ENCODE data around the gene GPR160.
"Not testable (repeated sequence)": the region's sequence is repeated elsewhere in the genome, so short reads cannot be mapped to it uniquely, and the experiment has no call there.

GPR160 gene

GRCh38 chr3:170111147-170111771 is 73.5 kb downstream of the GPR160 start:
- DNase-seq (ENCODE audit: low read depth in 3 of 3), result no peak

DNA sequence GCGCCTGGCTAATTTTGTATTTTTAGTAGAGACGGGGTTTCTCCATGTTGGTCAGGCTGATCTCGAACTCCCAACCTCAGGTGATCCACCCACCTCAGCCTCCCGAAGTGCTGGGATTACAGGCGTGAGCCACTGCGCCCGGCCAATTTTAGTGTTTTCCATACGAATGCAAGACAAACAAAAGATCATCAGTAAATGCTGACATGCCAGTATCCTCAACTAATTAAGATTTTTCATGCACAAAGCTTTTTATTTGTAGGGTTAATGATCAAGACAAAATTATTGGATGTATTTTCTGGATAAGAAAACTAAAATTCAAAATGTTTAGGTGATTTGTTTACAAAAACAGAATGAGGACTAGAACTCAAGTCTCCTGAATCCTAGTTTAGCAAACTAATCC is 76.4 kb downstream of the GPR160 start:
- not testable (repeated sequence) for DNase-seq (ENCODE audit: low read depth in 3 of 3)

DNA sequence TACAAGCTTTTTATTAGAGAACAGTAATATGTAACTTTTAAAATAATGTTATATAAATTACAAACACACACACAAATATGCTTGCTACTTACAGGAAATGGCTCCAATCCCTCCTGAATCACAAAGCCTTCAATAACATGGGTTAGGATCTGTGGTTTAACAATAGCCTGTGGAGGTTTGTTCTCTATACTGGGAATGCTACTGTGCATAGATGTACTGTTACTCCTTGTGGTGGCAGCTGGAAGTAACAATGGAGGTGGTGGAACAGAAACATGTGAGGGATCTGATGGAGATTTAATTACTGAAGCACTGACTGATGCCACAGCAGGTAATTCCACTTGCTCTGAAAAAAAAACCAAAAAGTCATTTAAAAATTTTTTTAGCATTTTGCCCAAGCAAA is 79.3 kb downstream of the GPR160 start:
- DNase-seq (ENCODE audit: low read depth in 3 of 3), result no peak

GRCh38 chr3:170128259-170128976 is 90.6 kb downstream of the GPR160 start:
- no peak for DNase-seq (ENCODE audit: low read depth in 3 of 3)

DNA sequence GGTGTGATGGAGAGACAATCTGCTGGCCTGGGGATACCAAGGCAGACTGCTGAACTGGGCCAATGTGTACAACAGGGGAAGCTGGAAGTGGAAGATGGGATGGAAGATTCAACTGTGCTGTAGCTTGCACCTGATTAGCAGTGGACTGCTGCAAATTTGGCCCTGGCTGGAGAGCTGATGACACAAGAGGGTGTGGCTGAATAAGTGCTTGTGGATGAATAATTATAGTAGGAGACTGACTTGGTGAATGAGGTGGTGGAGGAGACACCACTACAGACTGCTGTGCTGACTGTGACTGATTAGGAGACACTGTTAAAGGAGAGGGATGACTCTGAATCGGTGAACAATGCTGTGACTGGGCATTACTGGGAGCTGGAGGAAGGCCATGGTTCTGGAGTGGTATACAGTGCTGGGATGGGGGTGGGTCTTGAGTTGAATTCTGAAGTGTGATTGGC is 91.2 kb downstream of the GPR160 start:
- DNase-seq (ENCODE audit: low read depth in 3 of 3), result no peak

DNA sequence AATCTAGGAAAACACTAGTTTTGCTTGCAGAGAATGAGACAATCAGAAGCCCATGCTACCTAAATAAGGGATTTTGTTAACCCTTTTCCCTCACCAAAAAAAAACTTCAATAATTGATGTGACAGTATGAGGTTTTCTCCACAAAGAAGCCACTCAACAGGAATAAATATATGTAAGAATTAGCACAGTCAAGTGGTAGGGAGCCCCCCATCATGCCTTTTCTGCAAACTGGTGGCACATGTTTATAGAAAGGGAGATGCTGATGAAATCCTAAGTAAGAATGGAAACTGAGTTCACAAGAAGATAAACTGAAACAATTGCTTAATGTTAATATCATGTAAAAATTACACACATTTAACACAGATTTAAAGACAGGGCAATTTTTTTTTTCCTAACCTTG is 92.7 kb downstream of the GPR160 start:
- no peak for DNase-seq (ENCODE audit: low read depth in 3 of 3)

- no peak for DNase-seq (ENCODE audit: low read depth in 3 of 3)
Measured at GRCh38 chr3:170132335-170132734, 94.5 kb downstream of the GPR160 start.
